ENCODE measurements around the gene ZNF526. TPM values are rescaled to one million over a fixed set of nuclear protein-coding genes. Genes with fewer than 3 reads are reported as not detected.

ZNF526 gene
- polyA plus RNA-seq, 1 donor from 2014 or later = 2.1 TPM

DNA sequence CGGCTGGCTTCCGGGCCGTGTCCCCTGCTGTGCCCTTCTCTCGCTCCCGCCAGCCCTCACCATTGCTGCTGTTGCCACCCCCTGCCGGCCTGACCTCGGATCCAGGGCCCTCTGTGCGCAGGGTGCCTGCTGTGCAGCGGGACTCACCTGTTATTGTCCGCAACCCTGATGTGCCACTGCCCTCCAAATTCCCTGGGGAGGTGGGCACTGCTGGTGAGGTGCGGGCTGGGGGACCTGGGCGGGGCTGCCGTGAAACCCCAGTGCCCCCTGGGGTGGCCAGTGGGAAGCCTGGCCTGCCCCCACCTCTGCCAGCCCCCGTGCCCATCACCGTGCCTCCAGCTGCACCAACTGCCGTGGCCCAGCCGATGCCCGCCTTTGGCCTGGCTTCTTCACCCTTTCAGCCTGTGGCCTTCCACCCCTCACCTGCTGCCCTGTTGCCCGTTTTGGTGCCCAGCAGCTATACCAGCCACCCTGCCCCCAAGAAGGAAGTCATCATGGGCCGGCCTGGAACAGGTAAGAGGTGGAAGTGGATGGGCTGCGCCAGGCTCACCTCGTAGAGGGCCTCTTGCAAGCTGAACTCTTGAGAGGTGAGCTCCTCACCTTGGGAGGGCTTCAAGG lies 54.1 kb downstream of the ZNF526 start:
- Histone ChIP-seq H3K79me2 (replicated peaks; ENCODE audit: insufficient read depth, low read length) (peaks cover 42% of the 10 kb centered on the region), H4K20me1 (ENCODE audit: insufficient read depth) (no peaks in the 10 kb centered on the region), H3F3A (ENCODE audit: insufficient read depth, low read length, poor library complexity, severe bottlenecking) (no peaks in the 10 kb centered on the region), H3K9ac (ENCODE audit: low read length) (no peak overlapping the region), H2AFZ (ENCODE audit: low read depth, low read length) (no peak overlapping the region), H3K9me3 (ENCODE audit: low read length) (no peaks in the 10 kb centered on the region), H3K27me3 (ENCODE audit: insufficient read depth, low read depth, low read length) (no peaks in the 10 kb centered on the region), H3K36me3 (ENCODE audit: insufficient read depth, low read length) (peaks cover 6% of the 10 kb centered on the region), H3K4me3 (ENCODE audit: low read length) (peak overlapping the region; percentile 43), H3K4me2 (ENCODE audit: low read length) (peak overlapping the region; percentile 6), H3K9me2 (ENCODE audit: insufficient read depth, low read length) (no peaks in the 10 kb centered on the region), H3K27ac (ENCODE audit: low read length) (no peak overlapping the region)
- TF ChIP-seq, protein P1, sequence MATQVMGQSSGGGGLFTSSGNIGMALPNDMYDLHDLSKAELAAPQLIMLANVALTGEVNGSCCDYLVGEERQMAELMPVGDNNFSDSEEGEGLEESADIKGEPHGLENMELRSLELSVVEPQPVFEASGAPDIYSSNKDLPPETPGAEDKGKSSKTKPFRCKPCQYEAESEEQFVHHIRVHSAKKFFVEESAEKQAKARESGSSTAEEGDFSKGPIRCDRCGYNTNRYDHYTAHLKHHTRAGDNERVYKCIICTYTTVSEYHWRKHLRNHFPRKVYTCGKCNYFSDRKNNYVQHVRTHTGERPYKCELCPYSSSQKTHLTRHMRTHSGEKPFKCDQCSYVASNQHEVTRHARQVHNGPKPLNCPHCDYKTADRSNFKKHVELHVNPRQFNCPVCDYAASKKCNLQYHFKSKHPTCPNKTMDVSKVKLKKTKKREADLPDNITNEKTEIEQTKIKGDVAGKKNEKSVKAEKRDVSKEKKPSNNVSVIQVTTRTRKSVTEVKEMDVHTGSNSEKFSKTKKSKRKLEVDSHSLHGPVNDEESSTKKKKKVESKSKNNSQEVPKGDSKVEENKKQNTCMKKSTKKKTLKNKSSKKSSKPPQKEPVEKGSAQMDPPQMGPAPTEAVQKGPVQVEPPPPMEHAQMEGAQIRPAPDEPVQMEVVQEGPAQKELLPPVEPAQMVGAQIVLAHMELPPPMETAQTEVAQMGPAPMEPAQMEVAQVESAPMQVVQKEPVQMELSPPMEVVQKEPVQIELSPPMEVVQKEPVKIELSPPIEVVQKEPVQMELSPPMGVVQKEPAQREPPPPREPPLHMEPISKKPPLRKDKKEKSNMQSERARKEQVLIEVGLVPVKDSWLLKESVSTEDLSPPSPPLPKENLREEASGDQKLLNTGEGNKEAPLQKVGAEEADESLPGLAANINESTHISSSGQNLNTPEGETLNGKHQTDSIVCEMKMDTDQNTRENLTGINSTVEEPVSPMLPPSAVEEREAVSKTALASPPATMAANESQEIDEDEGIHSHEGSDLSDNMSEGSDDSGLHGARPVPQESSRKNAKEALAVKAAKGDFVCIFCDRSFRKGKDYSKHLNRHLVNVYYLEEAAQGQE (IDR thresholded peaks at IDR 0.05; ENCODE audit: borderline replicate concordance) = no peak
- TF ChIP-seq RAD21 (conservative IDR thresholded peaks at IDR 0.05) (no peak), TAF1 (IDR thresholded peaks at IDR 0.05; ENCODE audit: low read depth) (no peak), EZH2 (IDR thresholded peaks at IDR 0.05; ENCODE audit: borderline replicate concordance, insufficient read depth, low read length, poor library complexity, severe bottlenecking) (no peak), SMC3 (conservative IDR thresholded peaks at IDR 0.05; ENCODE audit: poor library complexity) (no peak), POLR2AphosphoS5 (IDR thresholded peaks at IDR 0.05) (no peak), MXI1 (conservative IDR thresholded peaks at IDR 0.05; ENCODE audit: poor library complexity, severe bottlenecking) (no peak), EP300 (conservative IDR thresholded peaks at IDR 0.05; ENCODE audit: poor library complexity, severe bottlenecking) (no peak)
- TF ChIP-seq, protein P2, sequence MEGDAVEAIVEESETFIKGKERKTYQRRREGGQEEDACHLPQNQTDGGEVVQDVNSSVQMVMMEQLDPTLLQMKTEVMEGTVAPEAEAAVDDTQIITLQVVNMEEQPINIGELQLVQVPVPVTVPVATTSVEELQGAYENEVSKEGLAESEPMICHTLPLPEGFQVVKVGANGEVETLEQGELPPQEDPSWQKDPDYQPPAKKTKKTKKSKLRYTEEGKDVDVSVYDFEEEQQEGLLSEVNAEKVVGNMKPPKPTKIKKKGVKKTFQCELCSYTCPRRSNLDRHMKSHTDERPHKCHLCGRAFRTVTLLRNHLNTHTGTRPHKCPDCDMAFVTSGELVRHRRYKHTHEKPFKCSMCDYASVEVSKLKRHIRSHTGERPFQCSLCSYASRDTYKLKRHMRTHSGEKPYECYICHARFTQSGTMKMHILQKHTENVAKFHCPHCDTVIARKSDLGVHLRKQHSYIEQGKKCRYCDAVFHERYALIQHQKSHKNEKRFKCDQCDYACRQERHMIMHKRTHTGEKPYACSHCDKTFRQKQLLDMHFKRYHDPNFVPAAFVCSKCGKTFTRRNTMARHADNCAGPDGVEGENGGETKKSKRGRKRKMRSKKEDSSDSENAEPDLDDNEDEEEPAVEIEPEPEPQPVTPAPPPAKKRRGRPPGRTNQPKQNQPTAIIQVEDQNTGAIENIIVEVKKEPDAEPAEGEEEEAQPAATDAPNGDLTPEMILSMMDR (IDR thresholded peaks at IDR 0.05; ENCODE audit: poor library complexity, severe bottlenecking) = no peak

GRCh38 chr19:42275103-42275502 lies 55.0 kb downstream of the ZNF526 start:
- H3K9ac ChIP-seq (ENCODE audit: low read length) = no peak overlapping the region

More at GRCh38 chr19:42275103-42275502, 55.0 kb downstream of the ZNF526 start:
- no peak overlapping the region for H2AFZ ChIP-seq (ENCODE audit: low read depth, low read length)
- H3K9me3 ChIP-seq (ENCODE audit: low read length) = no peaks in the 10 kb centered on the region
- peaks cover 34% of the 10 kb centered on the region for H3K79me2 ChIP-seq (replicated peaks; ENCODE audit: insufficient read depth, low read length)
- no peaks in the 10 kb centered on the region for H3K27me3 ChIP-seq (ENCODE audit: insufficient read depth, low read depth, low read length)
- no peak overlapping the region for H3K4me2 ChIP-seq (ENCODE audit: low read length)
- TF ChIP-seq POLR2AphosphoS5 (IDR thresholded peaks at IDR 0.05) (no peak), TAF1 (IDR thresholded peaks at IDR 0.05; ENCODE audit: low read depth) (no peak), EZH2 (IDR thresholded peaks at IDR 0.05; ENCODE audit: borderline replicate concordance, insufficient read depth, low read length, poor library complexity, severe bottlenecking) (no peak), EP300 (conservative IDR thresholded peaks at IDR 0.05; ENCODE audit: poor library complexity, severe bottlenecking) (no peak), RAD21 (conservative IDR thresholded peaks at IDR 0.05) (no peak), SMC3 (conservative IDR thresholded peaks at IDR 0.05; ENCODE audit: poor library complexity) (no peak), MXI1 (conservative IDR thresholded peaks at IDR 0.05; ENCODE audit: poor library complexity, severe bottlenecking) (no peak)
- TF ChIP-seq, protein P2 (IDR thresholded peaks at IDR 0.05; ENCODE audit: poor library complexity, severe bottlenecking) = no peak
- TF ChIP-seq, protein P1 (IDR thresholded peaks at IDR 0.05; ENCODE audit: borderline replicate concordance) = no peak
- H3K36me3 ChIP-seq (ENCODE audit: insufficient read depth, low read length) = peaks cover 6% of the 10 kb centered on the region
- no peaks in the 10 kb centered on the region for H4K20me1 ChIP-seq (ENCODE audit: insufficient read depth)
- H3K27ac ChIP-seq (ENCODE audit: low read length) = no peak overlapping the region
- H3K4me3 ChIP-seq (ENCODE audit: low read length) = peak overlapping the region; percentile 43
- no peaks in the 10 kb centered on the region for H3K9me2 ChIP-seq (ENCODE audit: insufficient read depth, low read length)
- no peaks in the 10 kb centered on the region for H3F3A ChIP-seq (ENCODE audit: insufficient read depth, low read length, poor library complexity, severe bottlenecking)

All from neural cell (in vitro differentiated cells).